ENCODE data around the gene NFS1. TPM values are rescaled to one million over a fixed set of nuclear protein-coding genes. Genes with fewer than 3 reads are reported as not detected.
"Not testable (repeated sequence)": the region's sequence is repeated elsewhere in the genome, so short reads cannot be mapped to it uniquely, and the experiment has no call there.

The NFS1 gene
- total RNA-seq, 1 donor from 2014 or later = 53.9 TPM

GRCh38 chr20:35729836-35730582 lies 30.9 kb upstream of the NFS1 start:
- DNase-seq (ENCODE audit: low read depth) = no peak

GRCh38 chr20:35729283-35729807 lies 30.2 kb upstream of the NFS1 start:
- DNase-seq (ENCODE audit: low read depth) = no peak

GRCh38 chr20:35726842-35727711 lies 27.9 kb upstream of the NFS1 start:
- no peak for DNase-seq (ENCODE audit: low read depth)

GRCh38 chr20:35724321-35725230 lies 25.4 kb upstream of the NFS1 start:
- DNase-seq (ENCODE audit: low read depth) = no peak

GRCh38 chr20:35723652-35724320 lies 24.6 kb upstream of the NFS1 start:
- DNase-seq (ENCODE audit: low read depth) = not testable (repeated sequence)

GRCh38 chr20:35723275-35723639 lies 24.1 kb upstream of the NFS1 start:
- DNase-seq (ENCODE audit: low read depth) = not testable (repeated sequence)

GRCh38 chr20:35721621-35722020 lies 22.5 kb upstream of the NFS1 start:
- no peak for DNase-seq (ENCODE audit: low read depth)

- no peak for DNase-seq (ENCODE audit: low read depth)
Measured at GRCh38 chr20:35721219-35721618, 22.1 kb upstream of the NFS1 start.

GRCh38 chr20:35720165-35721123 lies 21.3 kb upstream of the NFS1 start:
- no peak for DNase-seq (ENCODE audit: low read depth)

- DNase-seq (ENCODE audit: low read depth) = no peak
Measured at GRCh38 chr20:35719717-35720116, 20.6 kb upstream of the NFS1 start.

GRCh38 chr20:35718972-35719635 lies 20.0 kb upstream of the NFS1 start:
- DNase-seq (ENCODE audit: low read depth) = no peak

- DNase-seq (ENCODE audit: low read depth) = not testable (repeated sequence)
Measured at GRCh38 chr20:35718321-35718720, 19.2 kb upstream of the NFS1 start.

GRCh38 chr20:35716330-35716729 lies 17.2 kb upstream of the NFS1 start:
- no peak for DNase-seq (ENCODE audit: low read depth)

GRCh38 chr20:35715652-35716051 lies 16.5 kb upstream of the NFS1 start:
- DNase-seq (ENCODE audit: low read depth) = no peak

- DNase-seq (ENCODE audit: low read depth) = no peak
Measured at GRCh38 chr20:35714127-35714526, 15.0 kb upstream of the NFS1 start.

- DNase-seq (ENCODE audit: low read depth) = not testable (repeated sequence)
Measured at GRCh38 chr20:35713120-35713519, 14.0 kb upstream of the NFS1 start.

- DNase-seq (ENCODE audit: low read depth) = no peak
Measured at GRCh38 chr20:35711588-35712209, 12.5 kb upstream of the NFS1 start.

GRCh38 chr20:35710884-35711587 lies 11.9 kb upstream of the NFS1 start:
- DNase-seq (ENCODE audit: low read depth) = no peak
